CD4-positive, CD25-positive, alpha-beta regulatory T cell (primary cell): Measurements from ENCODE around the gene RNU6-8. TPM values are rescaled to one million over a fixed set of nuclear protein-coding genes. Genes with fewer than 3 reads are reported as not detected.

Experiments used
- ATAC-seq, 2 donors: fragments of 150-1000 bp; cut with Tn5 transposase; one replicate each; pipeline ENCODE4 v1.10.0; 2021; ENCODE audit warnings: low read depth in 2 of 2, moderate number of reproducible peaks in 2 of 2, moderate library complexity in 1 of 2
- DNase-seq, 3 donors: peaks; one replicate each; pipeline versions ENCODE4 v3.0.0 to v3.0.0-alpha.2; 2012 to 2022; ENCODE audit warnings: mixed read lengths in 1 of 3
- H3K27ac ChIP-seq: one replicate; pipeline ENCODE4 v1.7.0; 2013; ENCODE audit warnings: mild to moderate bottlenecking, low read length; ENCODE audit not compliant: insufficient read depth, poor library complexity, severe bottlenecking
- H3K27me3 ChIP-seq: one replicate; pipeline ENCODE4 v1.7.0; 2013; ENCODE audit warnings: low read length; ENCODE audit not compliant: control insufficient read depth, insufficient read depth
- H3K36me3 ChIP-seq: one replicate; pipeline ENCODE4 v1.7.0; 2013; ENCODE audit warnings: mild to moderate bottlenecking, low read length, moderate library complexity; ENCODE audit not compliant: control insufficient read depth, insufficient read depth
- H3K4me1 ChIP-seq: 2 replicates; pipeline ENCODE4 v1.7.0; 2013; ENCODE audit warnings: mild to moderate bottlenecking, low read length; ENCODE audit not compliant: insufficient read depth, control insufficient read depth, poor library complexity, severe bottlenecking
- H3K4me3 ChIP-seq: one replicate; pipeline ENCODE4 v1.7.0; 2013; ENCODE audit warnings: low read depth, mild to moderate bottlenecking, low read length, moderate library complexity
- H3K9me3 ChIP-seq, 2 experiments: 1 replicate in 1 of 2; 2 replicates in 1 of 2; pipeline ENCODE4 v1.7.0; 2013; ENCODE audit warnings: low read length in 2 of 2, mild to moderate bottlenecking in 1 of 2, moderate library complexity in 1 of 2; ENCODE audit not compliant: control insufficient read depth in 2 of 2
- H3K27ac Mint-ChIP-seq, 3 donors: one replicate each; pipeline ENCODE4 v1.8.0; 2020 to 2022; ENCODE audit warnings: mild to moderate bottlenecking in 3 of 3, mixed read lengths in 3 of 3, moderate library complexity in 2 of 3
- H3K27me3 Mint-ChIP-seq: one replicate; pipeline ENCODE4 v1.8.0; 2022; ENCODE audit warnings: mild to moderate bottlenecking, mixed read lengths
- H3K36me3 Mint-ChIP-seq: one replicate; pipeline ENCODE4 v1.8.0; 2020; ENCODE audit warnings: mixed read lengths
- H3K4me1 Mint-ChIP-seq, 4 donors: one replicate each; pipeline ENCODE4 v1.8.0; 2020 to 2022; ENCODE audit warnings: mixed read lengths in 4 of 4, mild to moderate bottlenecking in 1 of 4
- H3K4me3 Mint-ChIP-seq, 4 donors: one replicate each; pipeline ENCODE4 v1.8.0; 2020 to 2022; ENCODE audit warnings: mild to moderate bottlenecking in 4 of 4, mixed read lengths in 4 of 4, moderate library complexity in 3 of 4
- H3K9me3 Mint-ChIP-seq, 7 donors: one replicate each; pipeline ENCODE4 v1.8.0; 2020 to 2022; ENCODE audit warnings: mixed read lengths in 7 of 7, mild to moderate bottlenecking in 3 of 7, moderate library complexity in 2 of 7
- polyA plus RNA-seq, 4 donors: library from polyadenylated mRNA; unstranded; fragments of 300-500 nt; fragmentation: Illumina TruSeq; gene quantifications; one replicate each; pipeline ENCODE4 v1.2.3, GENCODE V29; 2021
- total RNA-seq: library from RNA; stranded (reverse); gene quantifications from one replicate; pipeline ENCODE4 v1.2.3, GENCODE V29; 2022

RNU6-8 gene
- total and polyA plus RNA-seq, 5 donors from 2014 or later = not detected

GRCh38 chr14:32183151-32184058 is 19.7 kb downstream of the RNU6-8 start:
- Mint-ChIP-seq H3K9me3 (peaks cover 2 to 16% (median 10%) of the 10 kb centered on the region in 7 donors), H3K36me3 (peaks cover 4% of the 10 kb centered on the region), H3K27ac (no peak overlapping the region), H3K27me3 (no peaks in the 10 kb centered on the region), H3K4me3 (no peak overlapping the region), H3K4me1 (peaks cover 0 to 7% (median 6%) of the 10 kb centered on the region in 4 donors)
- ATAC-seq (no peak), DNase-seq (no peak)
- Histone ChIP-seq H3K27me3 (peaks cover 11% of the 10 kb centered on the region), H3K36me3 (no peaks in the 10 kb centered on the region), H3K9me3 (peaks cover 12 to 13% of the 10 kb centered on the region in 2 experiments), H3K27ac (no peak overlapping the region), H3K4me1 (no peaks in the 10 kb centered on the region), H3K4me3 (no peak overlapping the region)

- no peaks in the 10 kb centered on the region for H3K4me1 ChIP-seq
- H3K4me3 ChIP-seq = no peak overlapping the region
- Mint-ChIP-seq H3K4me3 (no peak overlapping the region), H3K9me3 (peaks cover 0 to 1% (median 0%) of the 10 kb centered on the region in 7 donors), H3K27ac (no peak overlapping the region), H3K4me1 (no peaks in the 10 kb centered on the region), H3K27me3 (no peaks in the 10 kb centered on the region), H3K36me3 (no peaks in the 10 kb centered on the region)
- H3K27me3 ChIP-seq = no peaks in the 10 kb centered on the region
- no peak for DNase-seq
- H3K9me3 ChIP-seq = no peaks in the 10 kb centered on the region
- no peak overlapping the region for H3K27ac ChIP-seq
- no peaks in the 10 kb centered on the region for H3K36me3 ChIP-seq
- ATAC-seq = no peak
Observed at GRCh38 chr14:32171469-32171868, 31.6 kb downstream of the RNU6-8 start.

GRCh38 chr14:32169191-32169590 is 33.9 kb downstream of the RNU6-8 start:
- Mint-ChIP-seq H3K4me3 (no peak overlapping the region), H3K9me3 (peaks cover 0 to 3% (median 0%) of the 10 kb centered on the region in 7 donors), H3K36me3 (no peaks in the 10 kb centered on the region), H3K27ac (no peak overlapping the region), H3K4me1 (no peaks in the 10 kb centered on the region), H3K27me3 (no peaks in the 10 kb centered on the region)
- Histone ChIP-seq H3K4me3 (no peak overlapping the region), H3K4me1 (no peaks in the 10 kb centered on the region), H3K27me3 (no peaks in the 10 kb centered on the region), H3K27ac (no peak overlapping the region), H3K9me3 (no peaks in the 10 kb centered on the region), H3K36me3 (no peaks in the 10 kb centered on the region)
- DNase-seq (no peak), ATAC-seq (no peak)

GRCh38 chr14:32167907-32168306 is 35.2 kb downstream of the RNU6-8 start:
- no peak for ATAC-seq
- Histone ChIP-seq H3K27ac (no peak overlapping the region), H3K4me1 (no peaks in the 10 kb centered on the region), H3K36me3 (no peaks in the 10 kb centered on the region), H3K9me3 (no peaks in the 10 kb centered on the region), H3K27me3 (no peaks in the 10 kb centered on the region), H3K4me3 (no peak overlapping the region)
- H3K4me1 Mint-ChIP-seq = no peaks in the 10 kb centered on the region
- no peak overlapping the region for H3K4me3 Mint-ChIP-seq
- no peaks in the 10 kb centered on the region for H3K36me3 Mint-ChIP-seq
- no peak for DNase-seq
- no peak overlapping the region for H3K27ac Mint-ChIP-seq
- peaks cover 0 to 7% (median 0%) of the 10 kb centered on the region in 7 donors for H3K9me3 Mint-ChIP-seq
- H3K27me3 Mint-ChIP-seq = no peaks in the 10 kb centered on the region

GRCh38 chr14:32166924-32167323 is 36.1 kb downstream of the RNU6-8 start:
- no peak for ATAC-seq
- Histone ChIP-seq H3K4me1 (no peaks in the 10 kb centered on the region), H3K4me3 (no peak overlapping the region), H3K27ac (no peak overlapping the region), H3K36me3 (no peaks in the 10 kb centered on the region), H3K9me3 (no peaks in the 10 kb centered on the region), H3K27me3 (no peaks in the 10 kb centered on the region)
- DNase-seq = no peak
- H3K4me3 Mint-ChIP-seq = no peak overlapping the region
- H3K36me3 Mint-ChIP-seq = no peaks in the 10 kb centered on the region
- no peak overlapping the region for H3K27ac Mint-ChIP-seq
- no peaks in the 10 kb centered on the region for H3K27me3 Mint-ChIP-seq
- H3K4me1 Mint-ChIP-seq = no peaks in the 10 kb centered on the region
- peaks cover 0 to 12% (median 0%) of the 10 kb centered on the region in 7 donors for H3K9me3 Mint-ChIP-seq

GRCh38 chr14:32166029-32166428 is 37.0 kb downstream of the RNU6-8 start:
- no peaks in the 10 kb centered on the region for H3K36me3 ChIP-seq
- DNase-seq = no peak
- H3K27ac Mint-ChIP-seq = no peak overlapping the region
- no peak overlapping the region for H3K4me3 ChIP-seq
- no peaks in the 10 kb centered on the region for H3K4me1 ChIP-seq
- H3K27me3 ChIP-seq = no peaks in the 10 kb centered on the region
- H3K27me3 Mint-ChIP-seq = no peaks in the 10 kb centered on the region
- H3K36me3 Mint-ChIP-seq = no peaks in the 10 kb centered on the region
- no peak overlapping the region for H3K4me3 Mint-ChIP-seq
- H3K27ac ChIP-seq = no peak overlapping the region
- no peak for ATAC-seq
- H3K9me3 ChIP-seq = no peaks in the 10 kb centered on the region
- peaks cover 0 to 15% (median 0%) of the 10 kb centered on the region in 7 donors for H3K9me3 Mint-ChIP-seq
- H3K4me1 Mint-ChIP-seq = no peaks in the 10 kb centered on the region

Other genes with a start within 250 kb of the RNU6-8 start
- gene ARHGAP5, start 126.0 kb downstream of the RNU6-8 start, total RNA-seq = 32.1 TPM
- 10 to 100 TPM; 25.2 to 38.4 (median 30.4) TPM for gene ARHGAP5, start 126.0 kb downstream of the RNU6-8 start, polyA plus RNA-seq
- not detected for gene RNU6-7, start 1.2 kb downstream of the RNU6-8 start, total RNA-seq
- not detected for gene RNU6-7, start 1.2 kb downstream of the RNU6-8 start, polyA plus RNA-seq
- 0.47 TPM for gene AKAP6, start 126.0 kb upstream of the RNU6-8 start, total RNA-seq
- 1 to 10 TPM in 1 of 4 donors, under 1 TPM in 3; 0.07 to 1.1 (median 0.63) TPM for gene AKAP6, start 126.0 kb upstream of the RNU6-8 start, polyA plus RNA-seq